Hepatocyte (in vitro differentiated cells): Measurements from ENCODE around the gene ADAMTS9. TPM values are rescaled to one million over a fixed set of nuclear protein-coding genes. Genes with fewer than 3 reads are reported as not detected.

ENCODE experiments used
- DNase-seq: peaks from one replicate; pipeline ENCODE4 v3.0.0-alpha.2; 2016; ENCODE audit warnings: low spot score
- H2AFZ ChIP-seq: fragments of 200-600 bp; sonication (generic); 2 replicates; pipeline ENCODE4 v1.6.0; 2016; ENCODE audit warnings: antibody characterized with exemption, mild to moderate bottlenecking
- H3K27ac ChIP-seq: fragments of 200-600 bp; sonication (generic); 2 replicates; pipeline ENCODE4 v1.5.1; 2016; ENCODE audit warnings: mild to moderate bottlenecking
- H3K27me3 ChIP-seq: fragments of 200-600 bp; sonication (generic); 2 replicates; pipeline ENCODE4 v1.6.1; 2016
- H3K36me3 ChIP-seq: fragments of 200-600 bp; sonication (generic); replicated peaks from 2 replicates; pipeline ENCODE4 v1.5.1; 2016; ENCODE audit warnings: low read depth; ENCODE audit not compliant: insufficient read depth
- H3K4me1 ChIP-seq: fragments of 200-600 bp; sonication (generic); 2 replicates; pipeline ENCODE4 v1.5.1; 2016; ENCODE audit warnings: mild to moderate bottlenecking, moderate library complexity; ENCODE audit not compliant: insufficient read depth
- H3K4me2 ChIP-seq: fragments of 200-600 bp; sonication (generic); 2 replicates; pipeline ENCODE4 v1.6.0; 2016
- H3K4me3 ChIP-seq: fragments of 200-600 bp; sonication (generic); 2 replicates; pipeline ENCODE4 v1.5.1; 2016; ENCODE audit warnings: mild to moderate bottlenecking
- H3K79me2 ChIP-seq: fragments of 200-600 bp; sonication (generic); 2 replicates; pipeline ENCODE4 v1.6.0; 2017; ENCODE audit warnings: mild to moderate bottlenecking
- H3K9me2 ChIP-seq: fragments of 200-600 bp; sonication (generic); replicated peaks from 2 replicates; pipeline ENCODE4 v1.6.0; 2017; ENCODE audit warnings: mild to moderate bottlenecking; ENCODE audit not compliant: insufficient read depth
- H3K9me3 ChIP-seq: fragments of 200-600 bp; sonication (generic); 2 replicates; pipeline ENCODE4 v1.5.1; 2016; ENCODE audit warnings: low read depth, mild to moderate bottlenecking
- H4K20me1 ChIP-seq: fragments of 200-600 bp; sonication (generic); 2 replicates; pipeline ENCODE4 v1.6.0; 2016; ENCODE audit warnings: mild to moderate bottlenecking; ENCODE audit not compliant: insufficient read depth, poor library complexity, severe bottlenecking
- EZH2 ChIP-seq: fragments of 200-600 bp; sonication (generic); IDR thresholded peaks from 2 replicates; pipeline ENCODE4 v1.6.1; 2016; ENCODE audit warnings: antibody characterized with exemption, mild to moderate bottlenecking, borderline replicate concordance
- EZH2phosphoT487 ChIP-seq: fragments of 200-600 bp; sonication (generic); IDR thresholded peaks from one replicate; pipeline ENCODE4 v1.6.1; 2018; ENCODE audit warnings: antibody characterized with exemption, mild to moderate bottlenecking, low read depth, moderate library complexity; ENCODE audit not compliant: unreplicated experiment, severe bottlenecking
- WGBS: methylation state at CpG from one replicate; pipeline ENCODE4 v1.1.6; 2016; ENCODE audit warnings: low lambda C conversion rate; ENCODE audit errors: missing lambda C conversion rate; 5-methylcytosine and 5-hydroxymethylcytosine counted together
- polyA plus RNA-seq: library from polyadenylated mRNA; unstranded; fragments of >200 nt; fragmentation: Nextera tagmentation; extraction: Ambion mirVana; gene quantifications from 2 replicates; pipeline ENCODE4 v1.2.1, GENCODE V29; 2016
- total RNA-seq: library from RNA; depleted of rRNA; stranded (reverse); fragments of >200 nt; gene quantifications from 2 replicates; pipeline ENCODE4 v1.2.3, GENCODE V29; 2014
- TF ChIP-seq, protein P1 (sequence below): fragments of 200-600 bp; sonication (generic); IDR thresholded peaks from 2 replicates; pipeline ENCODE4 v1.5.1; 2016; ENCODE audit warnings: antibody characterized with exemption, mild to moderate bottlenecking; ENCODE audit not compliant: poor library complexity

The ADAMTS9 gene
- total and polyA plus RNA-seq, 2 experiments from 2014 or later: 56.9 to 145 TPM

DNA sequence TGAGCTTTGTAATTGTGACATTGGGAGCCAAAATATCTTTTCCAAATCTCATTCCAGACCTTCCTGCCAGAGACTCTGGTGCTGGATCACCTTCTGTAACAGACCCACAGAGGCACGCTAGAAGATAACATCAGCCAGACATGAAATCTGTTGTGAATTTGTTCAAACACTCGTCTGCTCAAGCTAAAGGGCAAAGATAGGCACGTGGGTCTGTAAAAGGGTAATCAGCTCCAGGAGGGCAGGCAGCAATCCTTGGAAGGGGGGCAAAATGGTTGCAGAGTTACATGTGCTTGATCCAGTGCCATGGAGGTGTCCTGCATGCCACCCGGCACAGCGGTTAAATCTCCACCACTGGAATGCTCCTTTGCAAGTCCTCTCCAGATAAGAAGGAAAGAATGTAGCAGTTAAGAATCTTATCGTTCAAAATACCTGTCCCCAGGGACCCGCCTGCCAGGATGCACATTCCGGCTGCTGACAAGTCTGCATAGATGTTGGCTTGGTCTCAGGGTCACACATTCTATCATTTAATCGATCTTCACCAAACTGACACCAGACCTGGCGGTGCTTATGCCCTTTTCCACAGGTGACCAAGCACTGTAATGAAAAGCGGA lies 74.8 kb downstream of the ADAMTS9 start:
- Histone ChIP-seq H3K9me2 (no peaks in the 10 kb centered on the region), H3K4me1 (peaks cover 16% of the 10 kb centered on the region), H3K4me2 (peak overlapping the region; percentile 22), H2AFZ (no peak overlapping the region), H3K27ac (peak overlapping the region; percentile 29), H4K20me1 (no peaks in the 10 kb centered on the region), H3K79me2 (no peaks in the 10 kb centered on the region), H3K36me3 (no peaks in the 10 kb centered on the region), H3K9me3 (no peaks in the 10 kb centered on the region), H3K27me3 (no peaks in the 10 kb centered on the region), H3K4me3 (no peak overlapping the region)
- 25% methylated on average over 11 of the region's 11 CpGs for WGBS
- no peak for TF ChIP-seq EZH2
- TF ChIP-seq EZH2phosphoT487: no peak
- peak; percentile 13 for DNase-seq

DNA sequence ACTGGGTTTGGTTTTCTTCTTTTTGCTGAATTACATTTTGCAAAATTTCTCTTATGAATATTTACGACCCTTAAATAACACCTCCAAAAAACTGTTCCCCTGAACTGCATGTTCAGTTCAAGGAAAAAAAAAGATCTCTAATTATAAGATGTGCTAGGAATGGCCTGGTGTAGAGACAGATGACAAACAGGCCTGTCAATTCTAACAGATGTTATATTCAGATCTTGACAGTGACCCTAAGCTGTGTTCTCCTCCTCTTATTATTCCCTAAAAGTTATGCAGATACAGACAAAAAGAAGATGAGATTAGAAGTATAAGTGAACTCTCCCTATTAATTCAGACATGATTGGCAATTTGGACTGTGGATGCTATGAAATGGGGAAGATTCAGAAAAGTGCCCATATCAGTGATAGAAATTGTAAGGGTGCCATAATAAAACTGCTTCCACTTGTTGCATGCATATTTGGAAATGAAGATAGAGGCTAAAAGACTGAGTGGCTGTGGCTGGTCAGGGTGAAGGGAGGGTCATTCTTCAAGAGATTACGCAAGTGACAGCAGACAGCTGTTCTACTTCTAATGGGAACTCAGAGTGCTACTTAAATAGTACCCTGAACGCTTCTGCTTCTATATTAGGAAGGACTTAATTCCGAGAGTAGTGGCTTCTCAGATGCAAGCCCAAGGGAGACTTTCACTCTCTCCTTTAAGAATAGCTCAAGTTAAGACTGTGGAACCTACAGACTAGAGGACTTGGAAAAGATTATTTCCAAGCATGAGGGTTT lies 75.5 kb downstream of the ADAMTS9 start:
- no peaks in the 10 kb centered on the region for H3K27me3 ChIP-seq
- TF ChIP-seq EZH2phosphoT487 (no peak), EZH2 (no peak)
- TF ChIP-seq, protein P1, sequence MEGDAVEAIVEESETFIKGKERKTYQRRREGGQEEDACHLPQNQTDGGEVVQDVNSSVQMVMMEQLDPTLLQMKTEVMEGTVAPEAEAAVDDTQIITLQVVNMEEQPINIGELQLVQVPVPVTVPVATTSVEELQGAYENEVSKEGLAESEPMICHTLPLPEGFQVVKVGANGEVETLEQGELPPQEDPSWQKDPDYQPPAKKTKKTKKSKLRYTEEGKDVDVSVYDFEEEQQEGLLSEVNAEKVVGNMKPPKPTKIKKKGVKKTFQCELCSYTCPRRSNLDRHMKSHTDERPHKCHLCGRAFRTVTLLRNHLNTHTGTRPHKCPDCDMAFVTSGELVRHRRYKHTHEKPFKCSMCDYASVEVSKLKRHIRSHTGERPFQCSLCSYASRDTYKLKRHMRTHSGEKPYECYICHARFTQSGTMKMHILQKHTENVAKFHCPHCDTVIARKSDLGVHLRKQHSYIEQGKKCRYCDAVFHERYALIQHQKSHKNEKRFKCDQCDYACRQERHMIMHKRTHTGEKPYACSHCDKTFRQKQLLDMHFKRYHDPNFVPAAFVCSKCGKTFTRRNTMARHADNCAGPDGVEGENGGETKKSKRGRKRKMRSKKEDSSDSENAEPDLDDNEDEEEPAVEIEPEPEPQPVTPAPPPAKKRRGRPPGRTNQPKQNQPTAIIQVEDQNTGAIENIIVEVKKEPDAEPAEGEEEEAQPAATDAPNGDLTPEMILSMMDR: no peak
- no peaks in the 10 kb centered on the region for H3K9me2 ChIP-seq
- no peaks in the 10 kb centered on the region for H3K36me3 ChIP-seq
- DNase-seq: peak; percentile 47
- peak overlapping the region; percentile 29 for H3K27ac ChIP-seq
- H3K4me2 ChIP-seq: peak overlapping the region; percentile 22
- WGBS: 61% methylated on average over 4 of the region's 4 CpGs
- no peak overlapping the region for H2AFZ ChIP-seq
- no peak overlapping the region for H3K4me3 ChIP-seq
- no peaks in the 10 kb centered on the region for H4K20me1 ChIP-seq
- H3K4me1 ChIP-seq: peaks cover 16% of the 10 kb centered on the region
- no peaks in the 10 kb centered on the region for H3K79me2 ChIP-seq
- no peaks in the 10 kb centered on the region for H3K9me3 ChIP-seq

DNA sequence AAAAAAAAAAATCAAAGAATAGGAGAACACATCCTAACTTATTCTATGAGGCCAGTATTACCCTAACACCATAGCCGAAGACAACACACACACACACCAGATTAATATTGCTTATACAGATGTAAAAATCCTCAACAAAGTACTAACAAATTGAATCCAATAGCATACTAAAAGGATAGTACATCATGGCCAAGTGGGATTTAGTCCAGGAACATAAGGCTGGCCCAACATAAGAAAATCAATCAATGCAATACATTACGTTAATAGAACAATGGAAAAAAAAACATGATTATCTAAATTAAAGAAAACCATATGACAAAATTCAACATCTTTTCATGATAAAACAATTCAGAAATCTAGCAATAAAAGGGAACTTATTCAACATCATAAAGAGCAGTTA lies 79.1 kb downstream of the ADAMTS9 start:
- H2AFZ ChIP-seq: no peak overlapping the region
- 98% methylated on average over 2 of the region's 2 CpGs for WGBS
- no peaks in the 10 kb centered on the region for H3K79me2 ChIP-seq
- H3K36me3 ChIP-seq: no peaks in the 10 kb centered on the region
- TF ChIP-seq, protein P1: no peak
- TF ChIP-seq EZH2 (no peak), EZH2phosphoT487 (no peak)
- no peak for DNase-seq
- no peak overlapping the region for H3K4me2 ChIP-seq
- no peak overlapping the region for H3K4me3 ChIP-seq
- no peak overlapping the region for H3K27ac ChIP-seq
- no peaks in the 10 kb centered on the region for H3K27me3 ChIP-seq
- no peaks in the 10 kb centered on the region for H3K9me2 ChIP-seq
- H3K4me1 ChIP-seq: peaks cover 12% of the 10 kb centered on the region
- no peaks in the 10 kb centered on the region for H3K9me3 ChIP-seq
- no peaks in the 10 kb centered on the region for H4K20me1 ChIP-seq

DNA sequence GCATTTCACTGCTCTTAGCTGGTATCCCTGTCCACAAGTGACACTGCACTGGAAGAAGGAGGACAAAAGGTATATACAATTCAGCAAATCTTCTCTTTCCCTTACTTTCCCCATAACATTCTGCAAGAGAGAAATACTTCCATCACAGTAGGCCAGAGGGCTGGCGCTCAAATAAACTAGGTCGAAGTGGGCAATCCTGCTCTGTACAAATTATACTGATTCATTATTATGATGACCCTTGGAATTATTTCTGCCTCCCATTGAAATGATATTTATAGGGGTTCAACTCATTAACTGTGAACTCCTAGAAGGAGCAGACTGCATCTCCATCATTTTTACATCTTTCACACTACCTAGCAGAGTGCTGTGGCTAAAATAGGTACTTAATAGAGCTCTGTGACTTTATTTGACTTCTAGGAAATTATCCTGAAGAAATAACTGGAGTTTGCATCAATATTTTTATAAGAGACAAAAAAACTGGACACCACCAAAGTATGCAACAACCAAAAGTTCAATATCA lies 80.7 kb downstream of the ADAMTS9 start:
- TF ChIP-seq EZH2phosphoT487 (no peak), EZH2 (no peak)
- TF ChIP-seq, protein P1: no peak
- Histone ChIP-seq H3K4me3 (no peak overlapping the region), H3K9me2 (no peaks in the 10 kb centered on the region), H3K4me1 (no peaks in the 10 kb centered on the region), H3K9me3 (no peaks in the 10 kb centered on the region), H3K4me2 (no peak overlapping the region), H4K20me1 (no peaks in the 10 kb centered on the region), H3K27ac (no peak overlapping the region), H2AFZ (no peak overlapping the region), H3K27me3 (no peaks in the 10 kb centered on the region), H3K79me2 (no peaks in the 10 kb centered on the region), H3K36me3 (no peaks in the 10 kb centered on the region)
- no peak for DNase-seq
- WGBS: 97% methylated on average over 2 of the region's 2 CpGs
